VCaP (cell line): ENCODE data around the gene FIBIN.

Source experiments
- H3K27ac ChIP-seq: fragments of 450-650 bp; 2 replicates; pipeline ENCODE4 v1.5.1; 2017
- CTCF ChIP-seq: fragments of 450-650 bp; conservative IDR thresholded peaks from 2 replicates; pipeline ENCODE4 v1.5.1; 2017; ENCODE audit warnings: mild to moderate bottlenecking, moderate library complexity

Gene FIBIN

DNA sequence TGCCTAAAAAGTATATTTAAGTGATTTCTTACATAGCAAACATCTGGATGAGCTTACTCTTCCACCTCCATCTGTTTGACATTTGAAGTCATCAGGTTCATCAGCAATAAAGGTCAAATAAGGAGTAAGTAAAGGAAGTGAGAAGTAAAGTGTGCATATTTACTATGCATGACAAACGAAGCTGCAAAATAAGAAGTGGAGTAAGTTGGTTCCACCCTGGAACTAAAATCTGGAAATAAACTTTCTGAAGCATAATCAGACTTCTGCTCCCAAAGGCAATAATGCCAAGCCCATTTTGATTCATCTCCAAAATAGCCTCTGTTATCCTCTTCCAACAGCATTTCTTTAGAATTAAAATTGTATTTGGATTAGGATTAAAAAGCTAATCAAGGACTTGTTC is 8.4 kb upstream of the FIBIN start:
- H3K27ac ChIP-seq, result no peak overlapping the region
- TF ChIP-seq CTCF, result no peak

DNA sequence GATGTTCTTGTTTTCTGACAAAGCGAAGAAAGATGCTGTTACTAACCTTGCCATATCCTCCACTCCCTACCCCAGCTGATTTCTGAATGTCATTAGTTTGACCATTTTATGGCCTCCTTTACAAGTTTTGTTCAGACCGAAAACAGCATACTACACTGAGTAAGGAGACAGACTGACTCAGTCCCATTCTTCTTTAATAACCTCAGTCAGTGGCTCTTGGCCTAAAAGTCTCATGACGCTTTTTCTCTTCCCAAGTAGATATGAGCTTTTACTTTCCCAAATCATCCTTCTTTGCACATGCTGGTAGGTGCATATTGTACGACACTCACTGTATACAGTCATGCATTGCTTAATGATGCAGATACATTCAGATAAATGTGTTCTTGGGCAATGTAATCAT is 8.0 kb upstream of the FIBIN start:
- no peak overlapping the region for H3K27ac ChIP-seq

GRCh38 chr11:26987272-26987671 is 6.6 kb upstream of the FIBIN start:
- H3K27ac ChIP-seq, result no peak overlapping the region
- TF ChIP-seq CTCF, result no peak

More for the DNA sequence above, 8.0 kb upstream of the FIBIN start:
- no peak for TF ChIP-seq CTCF

- no peak for TF ChIP-seq CTCF
- H3K27ac ChIP-seq, result no peak overlapping the region
Measured at GRCh38 chr11:26987731-26988130, 6.2 kb upstream of the FIBIN start.

DNA sequence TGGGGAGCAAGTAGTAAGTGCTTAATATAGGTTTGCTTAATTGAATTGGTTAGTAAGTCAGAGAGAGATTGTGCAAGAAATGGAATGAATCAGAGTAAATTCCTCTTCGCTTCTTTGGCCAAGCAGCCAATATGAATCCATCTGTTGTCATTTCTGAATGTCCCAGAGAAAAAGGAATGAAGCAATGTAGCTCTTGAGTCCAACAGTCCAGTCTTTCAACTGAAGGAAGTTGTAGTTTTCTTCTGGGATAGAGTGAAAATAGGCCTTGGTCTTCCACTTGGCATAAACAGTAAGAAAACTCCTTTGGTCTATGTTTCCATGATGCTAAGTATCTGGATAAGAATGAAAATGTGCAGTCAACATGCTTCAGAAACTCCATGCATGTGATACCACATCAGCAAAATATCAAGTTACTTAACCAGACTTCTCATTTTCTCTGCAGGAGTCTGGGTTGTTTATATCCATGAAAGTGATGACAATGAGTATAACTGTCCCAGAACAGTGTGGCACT is 1.8 kb upstream of the FIBIN start:
- TF ChIP-seq CTCF, result no peak
- no peak overlapping the region for H3K27ac ChIP-seq

- TF ChIP-seq CTCF, result no peak
- H3K27ac ChIP-seq, result no peak overlapping the region
Measured at GRCh38 chr11:26994631-26995095, 751 bp downstream of the FIBIN start.

- H3K27ac ChIP-seq, result no peak overlapping the region
- no peak for TF ChIP-seq CTCF
Measured at GRCh38 chr11:26995701-26996460, 2.0 kb downstream of the FIBIN start.
